ENCODE data around the gene SEC24C. TPM values are rescaled to one million over a fixed set of nuclear protein-coding genes. Genes with fewer than 3 reads are reported as not detected.
"Not testable (repeated sequence)": the region's sequence is repeated elsewhere in the genome, so short reads cannot be mapped to it uniquely, and the experiment has no call there.

SEC24C gene
- polyA plus RNA-seq, 1 of the 3 experiments (the other 2 are of a cell fraction), result 73.6 TPM

DNA sequence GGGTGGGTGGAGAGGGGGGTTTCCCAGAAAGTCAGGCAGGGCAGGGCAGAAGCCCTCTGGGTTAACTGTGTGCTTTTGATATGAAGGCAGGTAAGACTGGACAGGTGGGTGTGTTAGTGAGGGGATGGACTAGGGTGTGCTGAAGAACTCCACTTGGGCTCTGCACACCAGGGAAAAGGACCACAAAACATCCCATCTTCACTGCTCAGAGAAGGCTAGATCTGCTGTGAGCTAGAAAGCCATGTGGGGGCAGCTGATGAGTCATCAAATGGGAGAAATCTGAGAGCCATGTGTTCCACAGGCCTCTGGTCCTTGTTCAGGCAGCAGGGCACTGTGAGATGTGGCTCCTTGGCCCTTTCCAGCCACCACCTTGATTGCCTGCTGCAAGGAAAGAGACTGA, 36.5 kb upstream of the SEC24C start:
- H3K4me3 ChIP-seq (ENCODE audit: low read depth in 2 of 2, low read length in 1 of 2); H3K36me3 ChIP-seq (replicated peaks in 1 of 2; ENCODE audit: control insufficient read depth in 1 of 2, insufficient read depth in 2 of 2, low read length in 1 of 2); H4K20me1 ChIP-seq (ENCODE audit: insufficient read depth); H3K9me2 ChIP-seq; H3K79me2 ChIP-seq (ENCODE audit: insufficient read depth); H3K27ac ChIP-seq (ENCODE audit: low read depth in 2 of 2, low read length in 1 of 2); POLR2A ChIA-PET; H3K4me2 ChIP-seq; H3F3A ChIP-seq (replicated peaks; ENCODE audit: insufficient read depth); H3K27me3 ChIP-seq (ENCODE audit: insufficient read depth); H2AFZ ChIP-seq (ENCODE audit: low read depth); DNase-seq; H3K9me3 ChIP-seq; CTCF ChIA-PET; H3K9ac ChIP-seq; H3K4me1 ChIP-seq (ENCODE audit: control insufficient read depth in 1 of 2, insufficient read depth in 2 of 2, low read depth in 1 of 2, low read length in 1 of 2): not testable (repeated sequence)

DNA sequence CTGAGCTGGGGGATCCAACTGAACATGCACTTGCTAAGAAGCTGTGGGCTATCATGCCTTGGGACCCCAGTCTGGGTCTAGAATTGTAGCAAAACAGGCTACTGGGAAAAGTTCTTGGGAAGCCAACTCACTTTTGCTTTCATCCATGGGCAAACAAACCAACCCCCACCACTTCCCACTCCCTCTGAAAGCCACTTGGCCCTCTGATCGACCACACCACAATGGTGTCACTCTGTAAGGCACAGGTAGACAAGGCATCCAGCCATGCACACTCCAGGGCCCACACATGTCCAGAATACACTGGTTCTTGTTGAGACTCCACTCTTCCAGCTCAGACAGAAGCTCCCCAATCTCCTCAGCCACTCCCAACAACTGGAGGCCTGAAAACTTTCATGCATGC, 36.0 kb upstream of the SEC24C start:
- DNase-seq; CTCF ChIA-PET; H3K4me1 ChIP-seq (ENCODE audit: control insufficient read depth in 1 of 2, insufficient read depth in 2 of 2, low read depth in 1 of 2, low read length in 1 of 2); H3F3A ChIP-seq (replicated peaks; ENCODE audit: insufficient read depth); H3K9me2 ChIP-seq; H3K9ac ChIP-seq; H3K27ac ChIP-seq (ENCODE audit: low read depth in 2 of 2, low read length in 1 of 2); H4K20me1 ChIP-seq (ENCODE audit: insufficient read depth); H3K79me2 ChIP-seq (ENCODE audit: insufficient read depth); POLR2A ChIA-PET; H3K4me3 ChIP-seq (ENCODE audit: low read depth in 2 of 2, low read length in 1 of 2); H3K4me2 ChIP-seq; H3K27me3 ChIP-seq (ENCODE audit: insufficient read depth); H3K9me3 ChIP-seq; H2AFZ ChIP-seq (ENCODE audit: low read depth); H3K36me3 ChIP-seq (replicated peaks in 1 of 2; ENCODE audit: control insufficient read depth in 1 of 2, insufficient read depth in 2 of 2, low read length in 1 of 2): not testable (repeated sequence)
- WGBS (ENCODE audit: low lambda C conversion rate), result 100% methylated on average over 1 of the region's 1 CpG

DNA sequence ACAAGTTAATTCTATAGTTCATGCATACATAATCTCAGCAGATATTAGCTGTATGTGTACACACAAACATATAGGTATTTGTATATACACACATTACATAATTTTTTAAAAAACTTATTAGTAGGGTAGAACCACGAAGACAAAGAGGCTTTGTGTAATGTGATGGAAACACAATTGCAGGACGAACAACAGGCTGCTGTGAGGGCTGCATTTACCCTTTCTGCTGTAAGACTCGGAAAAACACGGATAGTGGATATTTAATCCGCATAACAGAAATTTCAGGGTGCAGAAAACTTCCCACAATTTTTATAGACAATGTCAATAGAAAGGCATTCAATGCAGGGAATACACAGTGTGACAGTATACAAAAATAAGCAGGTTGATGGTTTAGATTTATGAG, 32.5 kb upstream of the SEC24C start:
- H2AFZ ChIP-seq (ENCODE audit: low read depth); POLR2A ChIA-PET; H3K79me2 ChIP-seq (ENCODE audit: insufficient read depth); H4K20me1 ChIP-seq (ENCODE audit: insufficient read depth); H3K4me2 ChIP-seq; H3K27me3 ChIP-seq (ENCODE audit: insufficient read depth); H3K4me1 ChIP-seq (ENCODE audit: control insufficient read depth in 1 of 2, insufficient read depth in 2 of 2, low read depth in 1 of 2, low read length in 1 of 2); H3F3A ChIP-seq (replicated peaks; ENCODE audit: insufficient read depth); CTCF ChIA-PET; H3K9me3 ChIP-seq; H3K4me3 ChIP-seq (ENCODE audit: low read depth in 2 of 2, low read length in 1 of 2); H3K27ac ChIP-seq (ENCODE audit: low read depth in 2 of 2, low read length in 1 of 2); H3K9ac ChIP-seq; DNase-seq; H3K9me2 ChIP-seq: not testable (repeated sequence)
- peaks cover 14% of the 10 kb centered on the region in 2 experiments for H3K36me3 ChIP-seq (replicated peaks in 1 of 2; ENCODE audit: control insufficient read depth in 1 of 2, insufficient read depth in 2 of 2, low read length in 1 of 2)
- 92% methylated on average over 5 of the region's 5 CpGs for WGBS (ENCODE audit: low lambda C conversion rate)

DNA sequence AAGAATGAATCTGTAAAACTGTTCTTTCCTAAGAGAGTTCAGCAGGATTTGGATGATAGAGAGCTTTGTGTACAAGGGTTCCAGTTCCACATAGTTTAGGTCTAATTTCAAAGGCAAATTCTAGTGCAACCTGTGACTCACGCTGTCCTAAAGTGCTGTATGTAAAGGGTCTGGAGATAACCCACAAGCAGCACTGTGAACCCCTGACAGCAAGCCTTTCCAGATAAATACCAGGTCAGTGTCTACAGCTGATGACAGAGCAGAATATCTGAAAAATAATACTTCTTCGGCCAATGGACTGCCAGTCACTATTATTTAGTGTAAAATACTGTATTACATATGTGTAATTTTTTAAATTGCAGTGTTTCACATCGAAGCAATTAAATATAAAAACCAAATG, 30.3 kb upstream of the SEC24C start:
- POLR2A ChIA-PET; H3K4me2 ChIP-seq; H3K27me3 ChIP-seq (ENCODE audit: insufficient read depth); H3K4me1 ChIP-seq (ENCODE audit: control insufficient read depth in 1 of 2, insufficient read depth in 2 of 2, low read depth in 1 of 2, low read length in 1 of 2); H3K9ac ChIP-seq; H3K9me2 ChIP-seq; H3F3A ChIP-seq (replicated peaks; ENCODE audit: insufficient read depth); H3K79me2 ChIP-seq (ENCODE audit: insufficient read depth); H3K9me3 ChIP-seq; CTCF ChIA-PET; H3K4me3 ChIP-seq (ENCODE audit: low read depth in 2 of 2, low read length in 1 of 2); DNase-seq; H4K20me1 ChIP-seq (ENCODE audit: insufficient read depth); H3K27ac ChIP-seq (ENCODE audit: low read depth in 2 of 2, low read length in 1 of 2); H2AFZ ChIP-seq (ENCODE audit: low read depth): not testable (repeated sequence)
- 93% methylated on average over 3 of the region's 3 CpGs for WGBS (ENCODE audit: low lambda C conversion rate)
- H3K36me3 ChIP-seq (replicated peaks in 1 of 2; ENCODE audit: control insufficient read depth in 1 of 2, insufficient read depth in 2 of 2, low read length in 1 of 2), result peaks cover 34 to 36% of the 10 kb centered on the region in 2 experiments

DNA sequence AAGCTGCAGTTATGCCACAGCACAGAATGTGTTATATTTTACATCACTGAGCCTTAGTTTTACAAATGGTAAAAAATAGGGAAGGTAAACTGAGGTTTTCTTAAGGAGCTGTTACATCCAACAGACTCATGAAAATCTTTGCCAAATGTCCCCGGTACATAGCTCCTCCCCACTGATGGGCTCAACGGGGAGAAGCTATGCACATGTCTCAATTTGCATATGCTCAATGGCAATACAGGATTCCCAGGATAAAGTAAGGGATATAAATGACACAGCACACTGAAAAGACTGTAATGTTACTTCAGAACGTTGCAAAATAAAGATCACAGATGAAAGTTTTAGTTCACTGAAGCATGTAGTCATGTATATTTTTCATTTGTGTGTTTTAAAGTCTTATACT, 29.7 kb upstream of the SEC24C start:
- peaks cover 38 to 42% of the 10 kb centered on the region in 2 experiments for H3K36me3 ChIP-seq (replicated peaks in 1 of 2; ENCODE audit: control insufficient read depth in 1 of 2, insufficient read depth in 2 of 2, low read length in 1 of 2)
- H3K9me2 ChIP-seq; DNase-seq; H3K9me3 ChIP-seq; H3K79me2 ChIP-seq (ENCODE audit: insufficient read depth); H4K20me1 ChIP-seq (ENCODE audit: insufficient read depth); CTCF ChIA-PET; H3K9ac ChIP-seq; H3K27ac ChIP-seq (ENCODE audit: low read depth in 2 of 2, low read length in 1 of 2); H3K4me2 ChIP-seq; H3K4me3 ChIP-seq (ENCODE audit: low read depth in 2 of 2, low read length in 1 of 2); POLR2A ChIA-PET; H3K27me3 ChIP-seq (ENCODE audit: insufficient read depth); H3F3A ChIP-seq (replicated peaks; ENCODE audit: insufficient read depth); H2AFZ ChIP-seq (ENCODE audit: low read depth); H3K4me1 ChIP-seq (ENCODE audit: control insufficient read depth in 1 of 2, insufficient read depth in 2 of 2, low read depth in 1 of 2, low read length in 1 of 2): not testable (repeated sequence)
- 71% methylated on average over 3 of the region's 3 CpGs for WGBS (ENCODE audit: low lambda C conversion rate)

DNA sequence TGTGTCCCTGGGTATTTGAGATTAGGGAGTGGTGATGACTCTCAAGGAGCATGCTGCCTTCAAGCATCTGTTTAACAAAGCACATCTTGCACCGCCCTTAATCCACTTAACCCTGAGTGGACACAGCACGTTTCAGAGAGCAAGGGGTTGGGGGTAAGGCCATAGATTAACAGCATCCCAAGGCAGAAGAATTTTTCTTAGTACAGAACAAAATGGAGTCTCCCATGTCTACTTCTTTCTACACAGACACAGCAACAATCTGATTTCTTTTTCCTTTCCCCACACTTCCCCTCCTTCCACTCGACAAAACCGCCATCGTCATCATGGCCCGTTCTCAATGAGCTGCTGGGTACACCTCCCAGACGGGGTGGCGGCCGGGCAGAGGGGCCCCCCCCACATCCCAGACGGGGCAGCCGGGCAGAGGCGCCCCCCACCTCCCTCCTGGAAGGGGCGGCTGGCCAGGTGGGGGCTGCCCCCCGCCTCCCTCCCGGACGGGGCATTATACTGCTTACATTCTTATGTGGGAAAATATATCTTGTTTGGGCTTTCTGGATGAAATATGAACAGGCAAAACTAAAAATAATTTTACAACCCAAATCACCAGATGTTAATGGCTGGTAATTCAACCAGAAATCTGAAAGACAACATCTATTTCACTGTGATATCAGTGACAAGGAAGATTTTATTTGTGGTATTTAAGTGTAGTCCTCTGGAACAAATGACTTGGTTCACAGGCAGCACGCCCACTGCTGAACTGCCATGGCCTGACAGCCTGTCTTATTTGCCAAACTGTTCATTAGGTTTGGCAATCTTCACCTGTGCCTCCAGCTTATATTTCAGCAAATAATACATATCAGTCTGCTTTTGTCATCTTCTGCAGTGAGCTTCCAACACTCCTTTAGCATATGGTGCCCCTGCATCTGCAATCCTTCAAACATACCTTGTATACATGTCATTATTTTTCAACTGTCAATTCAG, 28.7 kb upstream of the SEC24C start:
- H2AFZ ChIP-seq (ENCODE audit: low read depth); H4K20me1 ChIP-seq (ENCODE audit: insufficient read depth); H3K79me2 ChIP-seq (ENCODE audit: insufficient read depth); H3K4me3 ChIP-seq (ENCODE audit: low read depth in 2 of 2, low read length in 1 of 2); H3K9me3 ChIP-seq; CTCF ChIA-PET; H3K9ac ChIP-seq; H3K27ac ChIP-seq (ENCODE audit: low read depth in 2 of 2, low read length in 1 of 2); POLR2A ChIA-PET; H3K4me1 ChIP-seq (ENCODE audit: control insufficient read depth in 1 of 2, insufficient read depth in 2 of 2, low read depth in 1 of 2, low read length in 1 of 2); DNase-seq; H3K4me2 ChIP-seq; H3K9me2 ChIP-seq; H3K27me3 ChIP-seq (ENCODE audit: insufficient read depth); H3F3A ChIP-seq (replicated peaks; ENCODE audit: insufficient read depth): not testable (repeated sequence)
- 97% methylated on average over 17 of the region's 17 CpGs for WGBS (ENCODE audit: low lambda C conversion rate)
- H3K36me3 ChIP-seq (replicated peaks in 1 of 2; ENCODE audit: control insufficient read depth in 1 of 2, insufficient read depth in 2 of 2, low read length in 1 of 2), result peaks cover 47 to 48% of the 10 kb centered on the region in 2 experiments
